Gastroesophageal sphincter (tissue), 3 donors: ENCODE measurements around the gene GPD1L.

Experiments used
- CTCF ChIP-seq, 4 experiments: fragments of 200-600 bp in 2 of 4; fragments of 450-650 bp in 2 of 4; sonication (generic) in 1 of 4; IDR thresholded peaks; one replicate each; pipeline ENCODE4 v1.5.1; 2017 to 2019; ENCODE audit warnings: antibody characterized with exemption in 4 of 4, mild to moderate bottlenecking in 2 of 4, moderate library complexity in 2 of 4
- EP300 ChIP-seq: sonication (generic); formaldehyde crosslinking; IDR thresholded peaks from one replicate; pipeline ENCODE4 v1.6.1; 2017; ENCODE audit warnings: antibody characterized with exemption, mild to moderate bottlenecking
- POLR2A ChIP-seq, 2 donors: fragments of 450-650 bp; IDR thresholded peaks; one replicate each; pipeline ENCODE4 v1.6.1; 2017; ENCODE audit warnings: antibody characterized with exemption in 2 of 2, mild to moderate bottlenecking in 2 of 2, moderate library complexity in 1 of 2

GRCh38 chr3:32176989-32177701 lies 70.7 kb downstream of the GPD1L start:
- TF ChIP-seq CTCF (IDR thresholded peaks at IDR 0.05) (peak; percentile 29 to 56 (median 45)), POLR2A (IDR thresholded peaks at IDR 0.05) (no peak), EP300 (no peak)
